ENCODE results near the gene MYBPC1.
"Not testable (repeated sequence)": the region's sequence is repeated elsewhere in the genome, so short reads cannot be mapped to it uniquely, and the experiment has no call there.

The MYBPC1 gene

GRCh38 chr12:101663298-101663697, 68.5 kb downstream of the MYBPC1 start:
- no peak for DNase-seq

- no peak for DNase-seq
These were observed 70.2 kb downstream of the MYBPC1 start for GRCh38 chr12:101664992-101665391.

GRCh38 chr12:101666052-101666728, 71.4 kb downstream of the MYBPC1 start:
- no peak for DNase-seq

GRCh38 chr12:101667591-101667990, 72.8 kb downstream of the MYBPC1 start:
- DNase-seq, result no peak

GRCh38 chr12:101670007-101670671, 75.4 kb downstream of the MYBPC1 start:
- DNase-seq, result no peak

- peak; percentile 63 for DNase-seq
These were observed 76.5 kb downstream of the MYBPC1 start for GRCh38 chr12:101671157-101671791.

- DNase-seq, result no peak
These were observed 77.1 kb downstream of the MYBPC1 start for GRCh38 chr12:101671833-101672232.

GRCh38 chr12:101675555-101675954, 80.8 kb downstream of the MYBPC1 start:
- no peak for DNase-seq

GRCh38 chr12:101676497-101676896, 81.7 kb downstream of the MYBPC1 start:
- not testable (repeated sequence) for DNase-seq

- no peak for DNase-seq
These were observed 83.3 kb downstream of the MYBPC1 start for GRCh38 chr12:101678081-101678480.

GRCh38 chr12:101680240-101680639, 85.5 kb downstream of the MYBPC1 start:
- DNase-seq, result no peak

GRCh38 chr12:101680647-101681046, 85.9 kb downstream of the MYBPC1 start:
- no peak for DNase-seq

- not testable (repeated sequence) for DNase-seq
These were observed 86.9 kb downstream of the MYBPC1 start for GRCh38 chr12:101681627-101682026.

- no peak for DNase-seq
These were observed 90.3 kb downstream of the MYBPC1 start for GRCh38 chr12:101685092-101685491.

GRCh38 chr12:101686176-101686575, 91.4 kb downstream of the MYBPC1 start:
- DNase-seq, result no peak

GRCh38 chr12:101690544-101691098, 95.8 kb downstream of the MYBPC1 start:
- DNase-seq, result no peak

GRCh38 chr12:101691503-101692096, 96.8 kb downstream of the MYBPC1 start:
- no peak for DNase-seq

GRCh38 chr12:101694297-101694848, 99.6 kb downstream of the MYBPC1 start:
- DNase-seq, result no peak

GRCh38 chr12:101694986-101695385, 100.2 kb downstream of the MYBPC1 start:
- DNase-seq, result no peak

- no peak for DNase-seq
These were observed 100.9 kb downstream of the MYBPC1 start for GRCh38 chr12:101695706-101696105.

- no peak for DNase-seq
These were observed 101.8 kb downstream of the MYBPC1 start for GRCh38 chr12:101696251-101697196.

Measured in activated effector memory CD4-positive, alpha-beta T cell treated with anti-CD3 and anti-CD28 coated beads, Interleukin-2, amount 50 U/mL, for 16 hours (primary cell).